ENCODE measurements around the gene SARM1.

DNA sequence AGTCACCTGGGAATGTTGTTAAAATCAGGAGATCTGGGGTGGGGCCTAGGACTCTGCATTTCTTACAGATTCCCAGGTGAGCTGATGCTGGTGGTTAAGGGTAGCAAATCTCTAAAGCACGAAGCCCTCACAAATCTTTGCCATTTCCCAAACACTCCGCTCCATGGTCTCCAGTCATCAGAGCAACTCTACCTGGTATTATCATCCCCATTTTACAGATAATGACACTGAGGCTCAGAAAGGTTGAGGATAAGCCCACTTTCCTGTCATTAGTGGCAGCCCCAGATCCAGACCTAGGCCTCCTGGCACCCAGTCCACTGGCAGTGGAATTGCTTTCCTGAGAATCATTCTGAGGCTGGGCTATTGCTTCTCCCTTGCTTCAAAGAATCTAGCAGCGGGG lies 25.8 kb downstream of the SARM1 start:
- TF ChIP-seq CTCF (IDR thresholded peaks at IDR 0.05; ENCODE audit: control extremely low read depth in 1 of 3, insufficient read depth in 1 of 3, low read depth in 1 of 3, low read length in 3 of 3) (no peak), TEAD4 (IDR thresholded peaks at IDR 0.05; ENCODE audit: low read depth, low read length) (no peak), CHD1 (IDR thresholded peaks at IDR 0.05; ENCODE audit: low read depth, low read length) (no peak), RBBP5 (IDR thresholded peaks at IDR 0.05; ENCODE audit: borderline replicate concordance, low read depth, low read length) (no peak)

Data from H1 (cell line).